Measurements from ENCODE around the gene PFDN4.

Gene PFDN4

GRCh38 chr20:54174457-54175175 lies 33.3 kb upstream of the PFDN4 start:
- H3K4me3 ChIP-seq (ENCODE audit: low read depth, low read length): no peak overlapping the region

DNA sequence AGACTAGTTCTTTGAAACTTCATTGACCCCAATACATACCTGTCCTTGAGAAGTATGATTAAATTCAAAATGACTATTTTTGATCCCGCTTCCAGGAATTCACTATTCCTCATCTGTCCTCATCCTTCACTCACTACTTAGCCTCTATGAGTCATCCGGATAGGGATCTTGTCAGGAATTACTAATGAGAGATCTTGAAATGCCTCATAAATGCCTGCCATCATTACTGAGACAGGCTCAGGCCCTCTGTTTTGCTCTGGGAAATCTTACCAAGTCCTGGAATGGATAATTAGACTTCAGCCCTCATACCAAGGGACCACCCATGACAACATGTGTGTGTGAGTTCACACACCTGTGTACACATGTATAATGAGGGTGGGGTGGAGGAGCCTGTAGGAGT lies 31.3 kb upstream of the PFDN4 start:
- no peak overlapping the region for H3K4me3 ChIP-seq (ENCODE audit: low read depth, low read length)
- TF ChIP-seq CTCF (IDR thresholded peaks at IDR 0.05; ENCODE audit: borderline replicate concordance, insufficient read depth, low read depth, low read length): no peak

More at GRCh38 chr20:54174457-54175175, 33.3 kb upstream of the PFDN4 start:
- no peak for TF ChIP-seq CTCF (IDR thresholded peaks at IDR 0.05; ENCODE audit: borderline replicate concordance, insufficient read depth, low read depth, low read length)

- TF ChIP-seq CTCF (IDR thresholded peaks at IDR 0.05; ENCODE audit: borderline replicate concordance, insufficient read depth, low read depth, low read length): no peak
- no peak overlapping the region for H3K4me3 ChIP-seq (ENCODE audit: low read depth, low read length)
Measured at GRCh38 chr20:54177378-54177777, 30.5 kb upstream of the PFDN4 start.

DNA sequence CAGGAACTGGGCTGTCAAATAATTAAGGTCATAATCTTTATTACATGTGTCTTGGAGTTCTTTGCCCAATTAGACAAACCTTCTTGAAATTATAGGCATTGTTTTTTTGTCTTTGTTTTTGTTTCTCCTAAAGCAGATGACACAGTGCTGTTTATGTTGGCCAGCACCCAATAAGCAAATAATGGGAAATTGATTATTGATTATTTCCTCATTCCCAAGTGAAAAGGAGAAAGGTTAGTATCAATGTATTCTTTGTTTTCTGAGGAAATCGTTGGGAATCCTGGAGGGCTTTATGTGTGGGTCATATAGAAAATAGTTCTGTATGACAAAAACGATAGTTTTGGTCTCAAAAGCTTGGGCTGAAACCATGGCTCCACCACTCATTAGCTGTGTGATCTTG lies 29.6 kb upstream of the PFDN4 start:
- TF ChIP-seq CTCF (IDR thresholded peaks at IDR 0.05; ENCODE audit: borderline replicate concordance, insufficient read depth, low read depth, low read length): no peak

GRCh38 chr20:54179946-54180345 lies 27.9 kb upstream of the PFDN4 start:
- no peak overlapping the region for H3K4me3 ChIP-seq (ENCODE audit: low read depth, low read length)
- TF ChIP-seq CTCF (IDR thresholded peaks at IDR 0.05; ENCODE audit: borderline replicate concordance, insufficient read depth, low read depth, low read length): no peak

More for the DNA sequence above, 29.6 kb upstream of the PFDN4 start:
- H3K4me3 ChIP-seq (ENCODE audit: low read depth, low read length): no peak overlapping the region

GRCh38 chr20:54180931-54181330 lies 27.0 kb upstream of the PFDN4 start:
- no peak for TF ChIP-seq CTCF (IDR thresholded peaks at IDR 0.05; ENCODE audit: borderline replicate concordance, insufficient read depth, low read depth, low read length)

GRCh38 chr20:54184071-54184470 lies 23.8 kb upstream of the PFDN4 start:
- TF ChIP-seq CTCF (IDR thresholded peaks at IDR 0.05; ENCODE audit: borderline replicate concordance, insufficient read depth, low read depth, low read length): no peak

More at GRCh38 chr20:54180931-54181330, 27.0 kb upstream of the PFDN4 start:
- H3K4me3 ChIP-seq (ENCODE audit: low read depth, low read length): no peak overlapping the region

More at GRCh38 chr20:54184071-54184470, 23.8 kb upstream of the PFDN4 start:
- no peak overlapping the region for H3K4me3 ChIP-seq (ENCODE audit: low read depth, low read length)

Measured in GM12875 (cell line).